ENCODE data around the gene UGCG. TPM values are rescaled to one million over a fixed set of nuclear protein-coding genes. Genes with fewer than 3 reads are reported as not detected.

The UGCG gene
- total and polyA plus RNA-seq, 2 donors (not counting 1 experiment from before 2014, with no cell fraction given): 23.9 to 53.5 TPM

- Histone ChIP-seq H3K27me3 (replicated peaks in 1 of 4; ENCODE audit: control extremely low read depth in 1 of 4, control insufficient read depth in 3 of 4, insufficient read depth in 4 of 4, low read length in 3 of 4) (no peaks in the 10 kb centered on the region), H3K4me2 (replicated peaks; ENCODE audit: low read depth, low read length, poor library complexity, severe bottlenecking) (no peak overlapping the region), H3K36me3 (replicated peaks in 1 of 2; ENCODE audit: control extremely low read depth in 1 of 2, control insufficient read depth in 1 of 2, extremely low read depth in 1 of 2, insufficient read depth in 2 of 2, low read length in 1 of 2) (no peaks in the 10 kb centered on the region), H3K9me3 (ENCODE audit: control extremely low read depth in 1 of 3, control insufficient read depth in 2 of 3, insufficient read depth in 1 of 3, low read length in 2 of 3) (peaks cover 0 to 2% (median 0%) of the 10 kb centered on the region in 3 donors), H4K20me1 (ENCODE audit: control insufficient read depth, insufficient read depth, low read length, poor library complexity, severe bottlenecking) (no peaks in the 10 kb centered on the region), H3K79me2 (ENCODE audit: control insufficient read depth, insufficient read depth, low read length) (no peaks in the 10 kb centered on the region), H3K4me1 (ENCODE audit: control insufficient read depth in 2 of 2, insufficient read depth in 2 of 2, low read length in 2 of 2) (no peaks in the 10 kb centered on the region), H3K9ac (ENCODE audit: low read length) (no peak overlapping the region), H3K4me3 (ENCODE audit: control extremely low read depth in 1 of 5, extremely low read depth in 1 of 5, insufficient read depth in 1 of 5, low read depth in 2 of 5, low read length in 4 of 5) (no peak overlapping the region), H3K27ac (ENCODE audit: low read length in 2 of 2) (no peak overlapping the region), H2AFZ (ENCODE audit: insufficient read depth, low read depth, low read length, poor library complexity, severe bottlenecking) (no peak overlapping the region)
- ChIA-PET POLR2A (no interaction called here), CTCF (no interaction called here)
- Mint-ChIP-seq H3K9me3 (ENCODE audit: insufficient read depth) (no peaks in the 10 kb centered on the region), H3K27me3 (no peaks in the 10 kb centered on the region), H3K4me3 (no peak overlapping the region), H3K4me1 (no peaks in the 10 kb centered on the region), H3K27ac (no peak overlapping the region)
- TF ChIP-seq EZH2 (IDR thresholded peaks at IDR 0.05; ENCODE audit: borderline replicate concordance, insufficient read depth, low read depth, low read length, poor library complexity, severe bottlenecking): no peak
- no peak for TF ChIP-seq CTCF (IDR thresholded peaks at IDR 0.05)
- ATAC-seq (ENCODE audit: low read depth): no peak
- intact Hi-C loops (cut with micrococcal nuclease): no loop called here
- WGBS (ENCODE audit: insufficient coverage): 98% methylated on average over 3 of the region's 4 CpGs
- DNase-seq: no peak
These were observed 41.8 kb upstream of the UGCG start for GRCh38 chr9:111854799-111855198.

GRCh38 chr9:111857555-111858211, 38.9 kb upstream of the UGCG start:
- 79% methylated on average over 2 of the region's 3 CpGs for WGBS (ENCODE audit: insufficient coverage)
- no peak overlapping the region for H3K4me2 ChIP-seq (replicated peaks; ENCODE audit: low read depth, low read length, poor library complexity, severe bottlenecking)
- POLR2A ChIA-PET: no interaction called here

More at GRCh38 chr9:111857555-111858211, 38.9 kb upstream of the UGCG start:
- Histone ChIP-seq H3K36me3 (replicated peaks in 1 of 2; ENCODE audit: control extremely low read depth in 1 of 2, control insufficient read depth in 1 of 2, extremely low read depth in 1 of 2, insufficient read depth in 2 of 2, low read length in 1 of 2) (no peaks in the 10 kb centered on the region), H4K20me1 (ENCODE audit: control insufficient read depth, insufficient read depth, low read length, poor library complexity, severe bottlenecking) (no peaks in the 10 kb centered on the region), H3K79me2 (ENCODE audit: control insufficient read depth, insufficient read depth, low read length) (no peaks in the 10 kb centered on the region), H3K4me3 (ENCODE audit: control extremely low read depth in 1 of 5, extremely low read depth in 1 of 5, insufficient read depth in 1 of 5, low read depth in 2 of 5, low read length in 4 of 5) (no peak overlapping the region), H3K9me3 (ENCODE audit: control extremely low read depth in 1 of 3, control insufficient read depth in 2 of 3, insufficient read depth in 1 of 3, low read length in 2 of 3) (peaks cover 0 to 5% (median 0%) of the 10 kb centered on the region in 3 donors), H3K27ac (ENCODE audit: low read length in 2 of 2) (no peak overlapping the region), H3K27me3 (replicated peaks in 1 of 4; ENCODE audit: control extremely low read depth in 1 of 4, control insufficient read depth in 3 of 4, insufficient read depth in 4 of 4, low read length in 3 of 4) (no peaks in the 10 kb centered on the region), H2AFZ (ENCODE audit: insufficient read depth, low read depth, low read length, poor library complexity, severe bottlenecking) (no peak overlapping the region), H3K9ac (ENCODE audit: low read length) (no peak overlapping the region), H3K4me1 (ENCODE audit: control insufficient read depth in 2 of 2, insufficient read depth in 2 of 2, low read length in 2 of 2) (no peaks in the 10 kb centered on the region)
- DNase-seq: no peak
- no peaks in the 10 kb centered on the region for H3K27me3 Mint-ChIP-seq
- no peak overlapping the region for H3K4me3 Mint-ChIP-seq
- CTCF ChIA-PET: no interaction called here
- no peaks in the 10 kb centered on the region for H3K9me3 Mint-ChIP-seq (ENCODE audit: insufficient read depth)
- ATAC-seq (ENCODE audit: low read depth): no peak
- no peaks in the 10 kb centered on the region for H3K4me1 Mint-ChIP-seq
- H3K27ac Mint-ChIP-seq: no peak overlapping the region
- TF ChIP-seq EZH2 (IDR thresholded peaks at IDR 0.05; ENCODE audit: borderline replicate concordance, insufficient read depth, low read depth, low read length, poor library complexity, severe bottlenecking): no peak
- TF ChIP-seq CTCF (IDR thresholded peaks at IDR 0.05): no peak
- intact Hi-C loops (cut with micrococcal nuclease): no loop called here

Data from B cell (primary cell).